C4-2B (cell line): ENCODE results near the gene CCDC81.
A peak's percentile ranks its signal among the peaks of the same experiment; 100 is the strongest.

Source experiments
- H3K27ac ChIP-seq: fragments of 450-650 bp; 2 replicates; pipeline ENCODE4 v1.5.1; 2017
- ZFX ChIP-seq: fragments of 450-650 bp; IDR thresholded peaks from 2 replicates; pipeline ENCODE4 v1.6.1; 2017
- TF ChIP-seq, protein P1 (sequence below): fragments of 450-650 bp; conservative IDR thresholded peaks from 2 replicates; pipeline ENCODE4 v1.5.1; 2017; ENCODE audit warnings: mild to moderate bottlenecking

CCDC81 gene

DNA sequence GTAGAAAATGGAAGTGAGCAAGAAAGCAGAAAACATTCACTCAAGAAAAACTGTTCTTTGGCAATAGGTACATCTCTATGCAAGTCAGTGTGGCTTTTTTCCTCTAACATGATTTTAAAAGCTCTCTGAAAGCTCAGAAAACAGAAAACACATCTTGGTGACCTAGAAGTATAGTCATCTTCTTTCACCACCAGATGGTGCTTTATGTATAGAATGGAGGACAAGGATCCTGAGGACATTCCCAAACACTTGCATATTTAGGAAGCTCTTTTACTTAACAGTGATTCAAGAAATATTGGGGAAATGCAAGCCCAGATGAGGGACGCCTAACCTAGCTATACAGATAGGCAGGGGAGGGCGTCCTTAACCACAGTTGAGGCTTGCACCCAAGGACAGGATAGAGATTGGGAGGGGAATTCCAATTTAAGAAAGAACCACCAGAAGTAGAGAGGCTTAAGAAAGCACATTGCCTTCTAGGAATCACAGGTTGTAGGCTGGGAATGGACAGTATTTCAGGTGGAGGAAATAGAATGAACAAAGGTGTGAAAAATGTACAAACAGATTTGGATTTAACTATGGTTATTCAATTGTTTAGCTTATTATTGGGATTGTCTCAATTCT, 13.8 kb upstream of the CCDC81 start:
- TF ChIP-seq ZFX = no peak
- TF ChIP-seq, protein P1, sequence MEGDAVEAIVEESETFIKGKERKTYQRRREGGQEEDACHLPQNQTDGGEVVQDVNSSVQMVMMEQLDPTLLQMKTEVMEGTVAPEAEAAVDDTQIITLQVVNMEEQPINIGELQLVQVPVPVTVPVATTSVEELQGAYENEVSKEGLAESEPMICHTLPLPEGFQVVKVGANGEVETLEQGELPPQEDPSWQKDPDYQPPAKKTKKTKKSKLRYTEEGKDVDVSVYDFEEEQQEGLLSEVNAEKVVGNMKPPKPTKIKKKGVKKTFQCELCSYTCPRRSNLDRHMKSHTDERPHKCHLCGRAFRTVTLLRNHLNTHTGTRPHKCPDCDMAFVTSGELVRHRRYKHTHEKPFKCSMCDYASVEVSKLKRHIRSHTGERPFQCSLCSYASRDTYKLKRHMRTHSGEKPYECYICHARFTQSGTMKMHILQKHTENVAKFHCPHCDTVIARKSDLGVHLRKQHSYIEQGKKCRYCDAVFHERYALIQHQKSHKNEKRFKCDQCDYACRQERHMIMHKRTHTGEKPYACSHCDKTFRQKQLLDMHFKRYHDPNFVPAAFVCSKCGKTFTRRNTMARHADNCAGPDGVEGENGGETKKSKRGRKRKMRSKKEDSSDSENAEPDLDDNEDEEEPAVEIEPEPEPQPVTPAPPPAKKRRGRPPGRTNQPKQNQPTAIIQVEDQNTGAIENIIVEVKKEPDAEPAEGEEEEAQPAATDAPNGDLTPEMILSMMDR = peak; percentile 47
- no peak overlapping the region for H3K27ac ChIP-seq

DNA sequence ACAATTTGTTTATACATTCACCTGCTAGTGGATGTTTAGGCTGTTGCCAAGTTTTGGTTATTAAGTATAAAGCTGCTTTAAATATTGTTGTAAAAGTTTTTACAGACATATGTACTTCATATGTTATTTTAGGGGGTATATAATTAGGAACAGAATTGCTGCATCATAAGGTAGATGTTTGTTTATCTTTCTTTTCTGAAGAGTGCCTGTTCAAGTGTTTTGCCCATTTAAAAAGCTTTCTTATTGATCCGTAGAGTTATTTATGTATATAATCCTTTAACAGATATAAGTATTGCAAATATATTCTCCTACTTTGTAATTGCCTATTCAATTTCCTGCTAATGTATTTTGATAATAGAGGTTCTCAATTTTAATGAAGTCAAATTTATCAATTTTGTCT, 11.3 kb upstream of the CCDC81 start:
- TF ChIP-seq, protein P1 = no peak
- TF ChIP-seq ZFX = no peak
- no peak overlapping the region for H3K27ac ChIP-seq

DNA sequence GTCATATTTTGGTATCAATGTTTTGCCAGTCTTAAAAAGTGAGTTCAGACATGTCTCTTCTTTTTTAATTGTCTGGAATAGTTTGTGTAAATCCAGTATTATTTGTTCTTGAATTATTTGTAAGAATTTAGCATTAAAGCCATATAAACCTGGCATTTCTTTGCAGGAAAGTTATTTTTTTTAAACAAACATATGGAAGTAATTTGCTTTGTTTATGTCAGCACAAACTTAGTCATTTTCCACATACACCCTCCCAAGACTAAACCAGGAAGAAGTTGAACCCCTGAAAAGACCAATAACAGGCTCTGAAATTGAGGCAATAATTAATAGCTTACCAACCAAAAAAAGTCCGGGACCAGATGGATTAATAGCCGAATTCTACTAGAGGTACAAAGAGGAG, 9.1 kb upstream of the CCDC81 start:
- H3K27ac ChIP-seq = no peak overlapping the region
- no peak for TF ChIP-seq ZFX
- TF ChIP-seq, protein P1 = no peak

DNA sequence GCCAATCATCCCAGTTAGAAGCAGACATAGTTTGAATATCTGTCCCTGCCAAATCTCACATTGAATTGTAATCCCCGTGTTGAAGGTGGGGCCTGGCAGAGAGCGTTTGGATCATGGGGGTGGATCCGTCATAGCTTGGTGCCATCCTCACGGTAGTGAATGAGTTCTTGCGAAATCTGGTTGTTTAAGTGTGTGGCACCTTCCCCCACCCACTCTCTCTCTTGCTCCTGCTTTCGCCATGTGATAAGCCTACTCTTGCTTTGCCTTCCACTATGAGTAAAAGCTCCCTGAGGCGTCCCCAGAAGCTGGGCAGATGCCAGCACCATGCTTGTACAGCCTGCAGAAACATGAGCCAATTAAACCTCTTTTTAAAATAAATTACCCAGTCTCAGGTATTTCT, 5.0 kb upstream of the CCDC81 start:
- TF ChIP-seq, protein P1 = no peak
- no peak for TF ChIP-seq ZFX
- H3K27ac ChIP-seq = no peak overlapping the region

DNA sequence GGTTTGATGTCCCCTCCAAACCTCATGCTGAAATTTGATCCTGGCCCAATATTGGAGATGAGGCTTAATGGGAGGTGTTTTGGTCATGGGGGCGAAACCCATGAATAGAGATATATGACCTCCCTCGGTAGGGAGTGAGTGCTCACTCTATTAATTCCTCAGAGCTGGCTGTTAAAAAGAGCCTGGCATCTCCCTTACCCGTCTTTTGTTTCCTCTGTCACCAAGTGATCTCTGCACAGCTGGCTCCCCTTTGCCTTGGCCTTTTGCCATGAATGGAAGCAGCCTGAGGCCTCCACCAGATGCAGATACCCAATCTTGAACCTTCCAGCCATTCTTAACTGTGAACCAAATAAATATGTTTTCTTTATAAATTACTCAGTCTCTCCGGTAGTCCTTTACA, 4.5 kb upstream of the CCDC81 start:
- no peak overlapping the region for H3K27ac ChIP-seq
- no peak for TF ChIP-seq ZFX
- TF ChIP-seq, protein P1 = no peak

DNA sequence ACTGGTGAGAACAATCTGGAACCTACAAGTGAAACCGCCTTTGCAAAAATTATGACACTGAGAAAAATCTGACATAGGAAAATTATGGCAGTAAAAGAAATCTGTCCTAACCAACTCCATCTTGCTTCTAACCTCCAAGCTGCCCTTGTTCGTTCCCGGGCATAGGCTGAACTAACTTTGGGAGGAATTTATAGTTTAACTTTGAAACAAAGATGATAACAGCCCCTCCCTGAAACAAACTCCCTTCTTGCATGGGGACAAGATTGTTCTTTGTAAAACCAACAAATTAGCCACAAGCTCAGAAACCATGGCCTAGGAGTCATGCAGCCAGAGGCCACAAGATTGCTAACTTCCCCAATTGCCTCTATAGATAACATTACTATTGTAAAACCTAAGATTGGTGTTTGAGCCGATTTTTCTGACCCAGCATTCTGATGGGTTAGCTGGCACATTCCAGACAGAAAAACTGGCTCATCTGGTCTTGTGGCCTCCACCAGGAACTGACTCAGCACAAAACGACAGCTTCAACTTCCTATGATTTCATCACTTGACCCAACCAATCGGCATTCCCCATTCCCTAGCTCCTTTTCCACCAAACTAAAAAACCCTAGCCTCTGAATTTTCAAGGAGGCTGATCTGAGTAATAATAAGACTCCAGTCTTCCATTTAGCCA, 3.6 kb upstream of the CCDC81 start:
- TF ChIP-seq, protein P1 = no peak
- no peak for TF ChIP-seq ZFX
- peak overlapping the region; percentile 36 for H3K27ac ChIP-seq

DNA sequence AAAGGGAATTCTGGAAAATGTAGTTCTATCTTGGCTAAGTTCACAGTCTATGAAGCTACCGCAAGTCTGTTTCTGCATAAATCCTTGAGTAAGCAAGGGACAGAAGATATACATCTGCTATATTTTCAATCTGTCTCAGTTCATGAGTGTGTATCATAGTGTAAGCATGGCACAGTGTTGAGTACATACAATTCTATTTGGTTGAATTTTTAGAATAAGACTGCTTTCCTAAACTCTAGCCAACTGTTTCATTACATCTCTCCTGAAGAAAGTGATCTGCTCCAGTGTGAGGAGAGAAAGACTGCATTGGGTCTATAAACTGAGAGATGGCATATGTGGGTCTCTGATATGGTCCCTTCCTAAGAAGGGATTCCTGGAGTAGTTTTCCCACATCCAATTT, 2.6 kb upstream of the CCDC81 start:
- TF ChIP-seq, protein P1 = no peak
- TF ChIP-seq ZFX = no peak
- peak overlapping the region; percentile 36 for H3K27ac ChIP-seq
